Activated CD8-positive, alpha-beta memory T cell treated with anti-CD3 and anti-CD28 coated beads for 24 hours (primary cell): ENCODE data around the gene RALA.
A peak's percentile ranks its signal among the peaks of the same experiment; 100 is the strongest.

Experiments
- DNase-seq: peaks from one replicate; pipeline ENCODE4 v3.0.0-alpha.2; 2020

The RALA gene, protein sequence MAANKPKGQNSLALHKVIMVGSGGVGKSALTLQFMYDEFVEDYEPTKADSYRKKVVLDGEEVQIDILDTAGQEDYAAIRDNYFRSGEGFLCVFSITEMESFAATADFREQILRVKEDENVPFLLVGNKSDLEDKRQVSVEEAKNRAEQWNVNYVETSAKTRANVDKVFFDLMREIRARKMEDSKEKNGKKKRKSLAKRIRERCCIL

DNA sequence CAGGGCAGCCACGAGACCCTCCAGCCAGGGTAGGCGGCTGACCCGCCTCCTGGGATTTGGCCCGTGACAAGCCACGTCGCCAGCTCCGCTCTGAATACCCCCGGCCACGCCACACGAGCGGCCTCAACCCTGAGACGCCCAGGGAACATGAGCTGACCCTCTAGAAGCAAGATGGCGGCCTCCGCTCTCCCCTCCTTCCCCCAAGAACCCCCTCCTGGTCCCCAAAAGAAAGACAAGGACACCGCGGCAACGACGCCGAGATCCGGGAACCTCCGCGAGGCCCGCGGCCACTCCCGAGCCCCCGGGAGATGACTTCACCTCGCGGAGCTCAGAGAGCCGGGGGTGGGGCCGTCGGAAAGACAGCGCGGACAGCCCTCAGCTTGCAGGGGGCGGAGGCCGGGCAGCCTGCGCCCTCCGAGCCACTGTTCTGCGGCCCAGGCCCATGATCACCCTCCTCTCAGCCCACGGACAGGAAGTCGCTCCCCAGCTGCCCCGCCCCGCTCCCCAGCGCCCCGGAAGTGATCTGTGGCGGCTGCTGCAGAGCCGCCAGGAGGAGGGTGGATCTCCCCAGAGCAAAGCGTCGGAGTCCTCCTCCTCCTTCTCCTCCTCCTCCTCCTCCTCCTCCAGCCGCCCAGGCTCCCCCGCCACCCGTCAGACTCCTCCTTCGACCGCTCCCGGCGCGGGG is at the start of gene RALA:
TSS of gene RALA (plus strand) at position 526 of the 685 bp plus-strand sequence. CDS start 63,096 bp downstream, outside the sequence.
- peak; percentile 94 for DNase-seq

DNA sequence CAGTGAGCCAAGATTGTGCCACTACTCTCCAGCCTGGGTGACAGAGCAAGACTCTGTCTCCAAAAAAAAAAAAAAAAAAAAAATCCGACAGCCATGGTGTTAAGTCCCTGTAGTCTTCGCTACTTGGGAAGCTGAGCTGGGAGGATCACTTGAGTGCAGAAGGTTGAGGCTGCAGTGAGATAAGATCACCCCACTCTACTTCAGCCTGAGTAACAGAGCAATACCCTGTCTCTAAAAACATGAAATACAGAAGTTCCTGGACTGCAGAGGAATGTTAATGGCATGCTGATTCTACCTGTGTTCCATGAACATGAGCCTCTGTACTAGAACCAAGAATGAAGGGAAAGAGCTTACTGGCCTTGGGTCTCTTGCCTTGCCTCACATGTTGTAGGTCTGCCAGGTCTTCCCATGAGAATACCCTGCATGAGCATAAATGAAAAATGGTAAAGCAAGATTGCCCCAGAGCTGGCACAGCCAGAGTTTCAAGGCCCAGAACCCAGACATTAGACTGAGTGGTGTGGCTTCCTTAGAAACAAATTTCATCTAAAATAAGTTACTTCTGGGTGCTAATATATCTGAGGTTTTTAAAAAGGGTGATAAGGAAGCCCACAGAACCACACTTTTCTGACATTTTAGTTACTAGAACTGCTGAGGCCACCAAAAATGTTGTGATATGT is 48.6 kb upstream of the RALA start:
- no peak for DNase-seq

DNA sequence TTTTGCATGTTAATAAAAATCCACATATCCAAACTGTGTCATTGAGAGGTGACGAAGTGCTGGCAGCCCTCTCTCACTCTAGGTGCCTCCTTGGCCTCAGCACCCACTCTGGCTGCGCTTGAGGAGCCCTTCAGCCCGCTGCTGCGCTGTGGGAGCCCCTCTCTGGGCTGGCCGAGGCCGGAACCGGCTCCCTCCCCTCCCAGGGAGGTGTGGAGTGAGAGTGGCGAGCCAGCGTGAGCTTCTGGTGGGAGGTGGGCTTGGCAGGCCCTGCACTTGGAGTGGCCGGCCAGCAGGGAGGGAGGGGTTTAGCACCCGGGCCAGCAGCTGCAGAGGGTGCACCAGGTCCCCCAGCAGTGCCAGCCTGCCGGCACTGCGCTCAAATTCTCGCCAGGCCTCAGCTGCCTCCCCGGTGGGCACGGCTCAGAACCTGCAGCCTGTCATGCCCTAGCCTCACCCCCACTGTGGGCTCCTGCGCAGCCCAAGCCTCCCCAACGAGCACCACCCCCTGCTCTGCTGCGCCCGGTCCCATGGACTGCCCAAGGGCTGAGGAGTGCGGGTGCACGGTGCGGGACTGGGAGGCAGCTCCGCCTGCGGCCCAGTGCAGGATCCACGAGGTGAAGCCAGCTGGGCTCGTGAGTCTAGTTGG is 46.0 kb upstream of the RALA start:
- DNase-seq = no peak

DNA sequence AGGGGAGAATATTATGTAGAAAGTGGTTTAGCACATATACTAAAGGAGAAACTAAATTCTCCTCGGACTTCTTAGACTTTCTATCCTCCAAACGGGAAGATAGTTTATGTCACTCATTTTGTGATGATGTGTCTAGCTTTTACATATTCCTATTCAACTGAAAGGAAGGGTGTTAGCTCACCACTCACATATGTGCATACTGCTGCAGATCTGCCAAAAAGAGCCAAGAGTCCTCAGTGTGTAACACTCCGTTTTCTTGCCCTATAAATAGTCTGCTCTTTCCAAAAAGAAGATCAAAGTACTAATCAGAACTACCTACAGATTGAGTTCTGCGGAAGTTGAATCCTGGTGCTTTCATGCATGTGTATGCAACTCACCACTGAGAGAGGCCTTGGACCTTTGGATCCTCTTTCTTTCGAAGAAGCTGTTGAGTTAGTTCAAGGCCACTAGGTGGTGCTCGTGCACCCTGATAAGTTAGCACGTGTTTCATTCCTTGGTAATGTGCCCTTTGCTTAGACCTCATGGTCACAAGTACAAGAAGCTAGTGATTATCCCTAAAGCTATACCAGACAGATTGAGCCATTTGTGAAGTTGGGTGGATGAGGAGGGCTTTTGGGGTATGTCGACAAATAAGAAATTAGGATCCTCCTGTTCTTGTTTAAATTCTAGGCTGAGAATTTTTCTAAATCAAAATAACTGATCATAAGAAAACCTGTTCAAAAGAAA is 43.1 kb upstream of the RALA start:
- DNase-seq = peak; percentile 82

DNA sequence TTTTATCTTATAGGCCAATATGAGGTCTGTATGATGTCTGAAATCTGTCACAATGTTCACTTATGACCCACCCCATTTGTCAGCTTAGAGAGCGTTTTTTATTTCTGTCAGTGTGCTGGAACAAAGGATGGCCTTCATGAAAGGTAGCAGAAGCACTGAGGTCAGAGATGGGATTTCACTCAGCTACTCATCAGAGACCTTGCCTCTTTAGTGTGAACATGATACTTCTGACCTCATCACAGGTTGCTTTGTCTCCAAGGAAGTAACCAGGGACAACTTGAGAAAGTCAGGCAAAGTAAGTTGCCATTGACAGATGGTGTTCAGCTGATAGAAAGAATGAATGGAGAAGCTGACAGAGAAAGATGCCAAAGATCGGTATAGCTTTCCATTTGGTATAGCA is 40.8 kb upstream of the RALA start:
- DNase-seq = no peak

DNA sequence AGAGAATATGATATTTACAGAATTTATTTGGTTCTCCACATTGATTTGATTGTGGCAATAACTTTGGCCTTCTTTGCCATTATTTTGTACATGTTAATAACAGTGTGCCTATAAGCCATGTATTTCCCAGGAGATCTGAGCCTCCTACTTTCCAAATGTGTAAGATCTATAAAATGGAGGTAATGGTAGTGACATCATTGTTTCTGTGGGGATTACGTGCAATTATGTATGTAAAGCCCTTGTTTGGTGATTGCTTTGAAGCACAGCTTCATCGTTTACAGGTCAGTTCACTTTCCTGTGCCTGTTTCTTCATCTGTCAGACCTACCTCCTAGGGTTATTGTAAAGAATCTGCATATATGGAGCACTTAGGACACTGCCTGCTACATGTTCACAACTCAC is 39.8 kb upstream of the RALA start:
- DNase-seq = no peak

DNA sequence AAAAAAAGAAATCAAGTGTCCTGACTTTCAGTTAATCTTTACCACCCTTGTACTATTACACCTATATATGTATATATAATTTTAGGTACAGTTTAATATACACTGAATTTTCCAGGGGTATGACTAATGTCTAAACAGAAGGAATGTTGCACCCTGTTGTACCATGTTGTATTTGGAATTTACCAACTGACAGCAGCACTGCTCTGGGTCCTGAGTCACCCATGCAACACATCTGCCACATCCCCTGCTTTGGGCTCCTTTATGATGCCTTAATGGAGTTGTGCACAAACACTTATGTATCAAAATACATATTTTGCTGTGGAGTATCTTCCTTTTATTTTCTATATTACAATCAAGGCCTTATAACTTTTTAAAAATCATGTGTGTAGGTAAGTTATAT is 36.0 kb upstream of the RALA start:
- no peak for DNase-seq

DNA sequence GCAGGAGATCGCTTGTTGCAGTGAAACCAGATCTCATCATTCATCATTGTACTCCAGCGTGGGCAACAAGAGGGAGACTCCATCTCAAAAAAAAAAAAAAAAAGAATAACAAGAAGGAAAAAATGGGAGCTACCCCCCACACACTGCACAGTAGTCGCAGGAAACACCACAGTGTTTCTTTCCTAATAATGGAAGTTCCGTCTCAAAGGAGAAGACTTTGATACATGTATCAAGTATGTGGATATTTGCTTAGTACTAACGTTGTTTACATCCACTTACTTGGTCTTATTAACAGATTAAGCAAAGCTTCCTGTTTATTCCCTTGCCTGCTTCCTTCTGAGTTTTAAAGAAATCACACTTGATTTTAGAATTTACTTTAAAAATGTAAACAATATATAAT is 35.0 kb upstream of the RALA start:
- no peak for DNase-seq

DNA sequence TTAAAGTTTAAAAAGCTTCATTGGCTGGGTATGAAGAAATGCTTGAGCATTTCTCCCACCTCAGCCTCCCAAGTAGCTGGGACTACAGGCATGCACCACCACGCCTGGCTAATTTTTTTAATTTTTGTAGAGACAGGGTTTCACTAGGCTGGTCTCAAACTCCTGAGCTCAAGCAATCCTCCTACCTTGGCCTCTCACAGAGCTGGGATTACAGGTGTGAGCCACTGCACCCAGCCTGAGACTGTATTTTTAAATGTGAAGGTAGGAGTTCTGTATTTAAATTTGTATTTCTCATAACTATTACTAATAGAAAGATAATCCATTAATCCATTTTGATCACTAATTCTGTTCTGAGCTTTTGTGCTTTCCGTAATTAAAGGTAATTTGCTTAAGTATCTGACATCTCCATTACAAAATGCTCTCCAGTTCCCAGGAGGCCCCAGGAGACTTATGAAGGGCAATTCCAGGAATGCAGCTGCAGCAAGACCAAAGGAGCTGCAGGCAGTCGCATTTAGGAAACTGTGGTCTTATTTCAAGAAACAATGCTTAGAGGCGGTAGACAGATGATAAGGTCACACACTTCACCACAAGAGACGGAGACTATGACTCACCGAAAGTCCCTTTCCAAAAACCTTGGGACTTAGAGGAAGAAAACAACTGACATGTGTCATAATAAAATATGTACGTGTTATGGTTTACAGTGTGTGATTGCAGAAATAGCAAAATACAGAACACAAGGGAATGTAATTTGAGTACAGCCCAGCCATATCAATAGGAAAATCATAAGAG is 33.9 kb upstream of the RALA start:
- peak; percentile 71 for DNase-seq

DNA sequence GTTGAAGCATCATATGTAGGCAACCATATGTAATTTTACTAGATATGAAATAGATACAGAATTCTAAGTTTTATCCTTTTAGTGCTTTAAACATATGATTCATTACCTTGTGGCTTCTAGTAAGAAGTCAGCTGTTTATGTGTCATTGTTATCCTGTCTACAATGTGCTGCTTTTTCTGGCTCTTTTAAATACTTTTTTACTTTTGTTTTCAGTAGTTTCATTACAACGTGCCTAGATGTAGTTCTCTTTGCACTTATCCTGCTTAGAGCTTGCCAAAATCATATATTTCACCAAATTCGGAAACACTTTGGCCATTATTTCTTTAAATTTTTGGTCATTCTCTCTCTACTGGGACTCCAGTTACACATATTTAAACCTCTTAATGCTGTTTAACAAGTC is 30.8 kb upstream of the RALA start:
- no peak for DNase-seq

DNA sequence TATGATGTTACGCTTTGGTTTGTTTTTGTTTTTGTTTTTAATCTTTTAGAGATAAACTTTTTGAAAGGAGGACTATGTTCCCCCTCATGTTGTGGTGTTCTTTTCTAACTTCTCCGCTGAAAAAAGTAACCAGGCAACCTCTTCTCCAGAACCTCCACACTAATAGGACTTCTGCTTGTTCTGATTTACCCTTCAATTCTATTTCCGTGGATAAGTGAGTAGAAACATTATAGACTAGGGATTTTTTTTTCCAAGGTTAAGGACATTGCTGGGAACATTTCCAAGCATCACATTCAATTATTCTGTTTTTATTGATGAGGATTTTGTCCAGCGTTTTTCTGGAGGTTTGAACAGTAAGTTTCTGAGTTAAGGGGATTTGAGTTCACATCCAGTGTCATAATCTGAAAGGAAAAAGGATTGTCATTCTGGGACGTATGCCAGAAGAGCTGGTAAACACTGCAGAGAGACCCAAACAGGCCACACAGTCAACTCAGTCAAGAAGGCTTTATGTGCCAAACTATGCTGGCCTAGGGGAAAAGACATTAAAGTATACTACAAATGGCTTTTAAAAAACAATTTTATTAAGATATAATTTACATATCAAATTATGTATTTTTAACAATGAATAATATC is 28.3 kb upstream of the RALA start:
- no peak for DNase-seq

DNA sequence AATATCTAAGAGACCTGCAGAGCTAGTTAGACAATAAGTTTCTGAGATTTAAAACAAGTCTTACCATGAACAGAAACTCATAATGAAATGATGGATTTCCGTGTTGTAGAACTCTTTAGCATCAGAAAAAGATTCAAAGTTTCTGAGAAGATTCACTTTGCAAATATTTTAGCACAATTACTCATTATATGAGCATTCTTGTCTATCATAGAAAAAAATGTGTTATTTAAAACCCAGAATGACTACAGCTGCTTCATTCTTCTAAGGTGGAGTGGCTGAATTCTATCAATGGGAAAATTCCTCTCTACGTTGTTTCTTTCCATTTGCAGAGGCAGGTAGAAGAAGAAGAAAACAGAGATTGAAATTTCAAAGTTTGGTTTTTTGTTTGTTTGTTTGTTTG is 21.0 kb upstream of the RALA start:
- DNase-seq = no peak

DNA sequence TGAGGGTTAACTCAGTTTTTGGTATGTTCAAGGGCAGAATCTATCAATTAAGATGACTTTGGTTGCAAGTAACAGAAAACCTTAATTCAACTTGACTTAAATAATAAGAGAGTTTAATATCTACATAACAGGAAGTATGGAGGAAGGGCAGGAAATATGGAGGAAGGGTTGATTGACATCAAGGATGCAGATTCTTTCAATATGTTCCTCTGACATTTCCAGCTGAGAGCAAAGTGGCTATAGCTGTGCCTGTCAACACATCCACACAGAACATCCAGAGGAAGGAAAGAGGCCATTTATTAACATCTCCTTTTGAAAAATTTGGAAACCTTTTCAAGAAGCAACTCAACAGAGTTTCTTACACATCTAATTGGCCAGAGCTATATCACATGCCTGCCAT is 19.4 kb upstream of the RALA start:
- no peak for DNase-seq

DNA sequence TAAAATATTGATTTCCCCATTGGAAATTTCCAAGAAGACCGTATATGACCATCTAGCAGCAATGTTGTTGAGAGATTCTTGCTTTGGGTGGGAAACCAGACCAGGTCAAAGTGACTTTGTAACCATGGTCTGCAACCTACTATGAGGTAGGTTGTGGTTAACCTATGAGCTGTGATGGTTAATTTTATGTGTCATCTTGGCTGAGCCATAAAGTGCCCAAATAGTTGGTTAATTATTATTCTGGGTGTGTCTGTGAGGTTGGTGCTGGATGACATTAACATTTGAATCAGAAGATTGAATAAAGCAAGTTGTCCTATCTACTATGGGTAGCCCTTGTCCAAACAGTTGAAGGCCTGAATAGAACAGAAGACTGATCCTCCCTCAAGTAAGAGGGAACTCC is 18.3 kb upstream of the RALA start:
- no peak for DNase-seq

DNA sequence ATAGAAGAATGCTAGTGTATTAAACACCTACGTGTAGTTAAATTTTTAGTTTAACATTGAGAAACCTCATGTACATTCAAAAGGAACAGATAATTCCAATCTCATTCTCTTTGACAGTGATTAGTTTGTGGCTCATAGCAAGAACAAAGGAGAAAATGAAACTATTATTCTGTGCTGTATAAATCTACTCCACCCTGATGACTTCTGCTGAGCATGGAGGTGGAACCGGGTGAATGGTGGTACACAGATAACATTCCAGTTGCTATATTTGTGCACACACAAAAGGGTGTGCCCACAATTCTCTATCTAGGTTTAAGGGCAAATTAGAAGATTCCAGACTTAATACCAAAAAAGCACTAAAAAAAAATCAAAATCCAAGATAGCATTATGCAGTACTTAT is 17.0 kb upstream of the RALA start:
- no peak for DNase-seq

DNA sequence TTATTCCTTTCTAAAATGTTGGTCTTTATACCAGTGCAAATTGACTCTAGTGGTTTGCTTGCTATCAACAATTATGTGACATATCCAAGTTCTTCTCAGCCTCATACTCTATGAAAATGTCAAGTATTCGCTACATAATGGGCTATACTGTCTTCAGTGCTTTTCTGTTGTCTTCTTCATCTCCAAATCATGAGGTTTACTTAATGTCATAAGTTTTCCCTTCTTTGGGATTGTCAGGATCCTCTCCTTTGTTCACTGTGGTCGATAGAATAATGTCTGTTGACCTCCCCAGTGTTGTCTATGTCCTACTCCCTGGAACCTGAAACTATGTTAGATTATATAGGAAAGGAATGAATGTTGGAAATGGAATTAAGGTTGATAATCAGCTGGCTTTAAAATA is 16.4 kb upstream of the RALA start:
- no peak for DNase-seq

DNA sequence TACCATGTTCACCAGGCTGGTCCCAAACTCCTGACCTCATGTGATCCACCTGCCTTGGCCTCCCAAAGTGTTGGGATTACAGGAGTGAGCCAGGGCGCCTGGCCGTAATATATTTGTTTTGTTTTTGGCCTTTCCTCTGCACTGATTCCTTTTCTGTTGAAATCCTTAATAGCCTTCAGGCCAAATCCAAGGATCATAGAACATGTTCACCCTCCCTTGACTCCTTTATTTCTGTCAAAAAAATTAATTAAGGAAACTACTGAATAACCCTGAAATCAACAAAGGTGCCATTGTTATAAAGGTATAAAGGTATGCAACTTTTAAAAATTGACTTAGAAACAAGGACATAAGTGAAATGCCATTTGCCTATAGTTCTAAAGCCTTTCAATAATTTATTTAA is 15.5 kb upstream of the RALA start:
- no peak for DNase-seq

DNA sequence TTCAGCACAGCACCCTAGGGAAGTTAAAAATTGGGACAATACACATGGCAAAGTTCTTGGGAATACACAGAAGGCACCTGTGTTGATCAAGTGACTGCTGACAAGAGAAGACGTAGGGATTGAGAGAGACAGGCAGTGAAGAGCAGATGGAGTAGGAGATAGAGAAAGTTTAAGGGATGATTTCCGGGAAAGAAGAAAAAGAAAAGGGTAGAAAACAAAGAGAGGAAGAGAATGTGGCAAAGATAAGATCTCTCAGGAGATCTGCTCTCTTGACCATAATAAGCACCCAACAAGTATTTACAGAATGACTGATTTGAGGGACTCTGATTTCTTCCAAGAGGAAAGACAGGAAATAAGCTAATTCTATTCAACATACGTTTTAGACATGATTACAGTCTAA is 15.1 kb upstream of the RALA start:
- no peak for DNase-seq

DNA sequence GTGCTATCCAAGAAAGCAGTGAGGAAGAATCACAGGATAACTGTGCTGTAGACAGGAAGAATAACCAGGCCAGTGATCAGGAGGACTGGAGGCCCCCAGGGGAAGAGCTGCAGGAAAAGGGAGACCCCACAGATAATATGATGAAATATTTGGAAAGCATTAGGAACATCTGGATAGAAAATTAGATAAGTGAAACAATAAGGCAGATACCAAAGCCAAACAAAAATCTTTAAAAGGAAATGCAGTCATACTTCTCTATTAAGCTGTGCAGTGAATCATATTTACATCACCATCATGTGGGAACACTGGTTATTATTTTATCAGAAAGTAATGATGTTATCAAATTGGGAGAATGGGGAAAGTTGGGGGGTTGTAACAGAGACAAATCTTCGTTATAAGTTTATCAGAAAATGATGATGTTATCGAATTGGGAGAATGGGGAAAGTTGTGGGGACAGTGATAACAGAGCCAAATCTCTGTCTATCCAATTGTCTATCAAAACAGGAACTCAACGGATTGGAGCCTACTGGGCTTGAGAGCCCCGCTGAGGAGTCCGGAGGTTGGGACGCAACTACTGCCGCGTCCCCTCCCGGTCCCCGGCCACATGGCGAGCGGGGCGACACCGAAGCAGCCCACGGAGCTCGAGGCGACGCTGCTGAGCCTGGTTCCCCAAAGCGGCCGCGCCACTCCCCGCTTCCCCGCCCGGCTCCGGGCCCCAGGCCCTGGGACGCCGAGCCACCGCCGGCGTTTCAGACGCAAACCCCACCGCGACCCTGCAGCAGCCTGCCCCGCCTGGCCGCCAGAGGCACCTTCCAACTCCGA is 14.0 kb upstream of the RALA start:
- DNase-seq = peak; percentile 70

DNA sequence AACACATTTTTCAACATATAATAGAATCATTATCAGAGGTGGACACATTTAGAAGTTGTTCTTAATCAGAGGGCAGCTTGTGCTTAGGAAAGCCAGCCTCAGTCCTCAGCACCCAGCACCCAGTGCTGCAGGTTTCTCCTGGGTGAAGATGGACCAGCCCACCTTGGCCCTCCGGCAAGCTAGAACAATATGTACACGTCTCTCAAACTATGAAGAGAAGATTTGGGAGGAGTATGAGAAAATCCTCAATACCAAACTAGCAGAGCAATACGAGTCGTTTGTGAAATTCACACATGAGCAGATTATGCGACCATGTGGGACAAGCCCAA is 13.5 kb upstream of the RALA start:
- DNase-seq = no peak

DNA sequence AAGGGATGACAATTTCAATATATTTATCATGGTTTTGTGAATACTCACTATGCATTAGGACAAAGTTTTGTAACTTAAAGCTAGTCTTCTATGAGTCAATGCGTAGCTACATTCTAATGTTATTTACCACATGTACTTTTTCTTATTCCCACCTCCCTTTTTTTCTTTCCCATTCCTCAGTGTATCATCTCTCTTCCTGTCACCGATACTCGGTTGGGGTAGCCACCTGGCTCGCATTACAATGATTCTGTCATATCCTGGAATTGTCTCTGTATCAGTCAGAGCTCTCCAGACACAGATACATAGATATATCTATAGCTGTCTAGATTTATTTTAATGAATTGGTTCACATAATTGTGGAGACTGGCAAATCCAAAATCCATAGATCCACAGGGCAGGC is 9.8 kb upstream of the RALA start:
- DNase-seq = no peak
